Ovary (tissue), 3 donors: ENCODE results near the gene XYLT1.

ENCODE experiments used
- CTCF ChIP-seq, 3 donors: fragments of 450-650 bp in 2 of 3; fragments of 200-600 bp in 1 of 3; IDR thresholded peaks; one replicate each; pipeline versions ENCODE4 v1.5.1 to v1.8.0; 2016 to 2022; ENCODE audit warnings: antibody characterized with exemption in 3 of 3, mild to moderate bottlenecking in 1 of 3
- EP300 ChIP-seq: sonication (generic); formaldehyde crosslinking; IDR thresholded peaks from one replicate; pipeline ENCODE4 v1.6.1; 2017; ENCODE audit warnings: antibody characterized with exemption
- POLR2A ChIP-seq: fragments of 450-650 bp; IDR thresholded peaks from one replicate; pipeline ENCODE4 v1.6.1; 2017; ENCODE audit warnings: antibody characterized with exemption, mild to moderate bottlenecking, moderate library complexity
- donor health status: DM: no; HTN: no; CAD: no.

GRCh38 chr16:17469011-17469740, 1.6 kb downstream of the XYLT1 start:
- no peak for TF ChIP-seq CTCF (IDR thresholded peaks at IDR 0.05)
- TF ChIP-seq POLR2A = no peak
- TF ChIP-seq EP300 = no peak
